Measurements from ENCODE around the gene RAD51C. TPM values are rescaled to one million over a fixed set of nuclear protein-coding genes. Genes with fewer than 3 reads are reported as not detected.
"Not testable (repeated sequence)": the region's sequence is repeated elsewhere in the genome, so short reads cannot be mapped to it uniquely, and the experiment has no call there.

Gene RAD51C
- total RNA-seq, 2 experiments from 2014 or later, result 40.0 to 45.7 TPM

DNA sequence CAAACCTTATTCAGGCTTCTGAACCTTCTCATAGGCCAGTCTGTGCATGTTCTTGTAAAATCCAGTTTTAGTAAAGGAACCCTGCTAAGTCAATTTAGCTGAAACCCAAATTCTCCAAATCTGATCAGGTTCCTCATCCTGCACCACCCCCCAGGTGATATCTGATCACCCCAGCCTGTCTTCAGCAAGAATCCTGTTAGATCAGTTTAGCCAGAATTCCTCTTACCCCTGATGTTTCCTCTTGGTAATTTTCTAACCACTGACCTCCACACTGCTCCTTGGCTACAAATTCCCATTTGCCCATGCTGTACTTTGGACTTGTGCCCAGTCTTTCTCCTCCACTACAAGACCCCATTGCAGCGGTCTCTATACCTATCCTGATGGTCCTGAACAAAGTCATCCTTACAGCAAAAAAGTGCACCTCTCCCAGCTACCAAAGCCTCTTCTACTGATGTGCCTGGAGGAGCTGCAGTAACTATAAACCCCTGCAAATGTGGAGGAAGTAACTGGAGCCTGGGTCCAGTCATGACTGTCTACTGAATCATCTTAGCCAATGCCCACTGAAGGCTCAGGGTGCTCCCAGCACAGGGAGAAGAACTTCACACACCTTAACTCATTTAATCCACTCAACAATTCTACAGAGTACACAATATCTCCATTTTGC, 24.3 kb upstream of the RAD51C start:
- H3K4me1 Mint-ChIP-seq, result peaks cover 8% of the 10 kb centered on the region
- no peak overlapping the region for H3K4me3 Mint-ChIP-seq
- no peaks in the 10 kb centered on the region for H3K9me3 Mint-ChIP-seq
- POLR2A ChIA-PET, result no interaction called here
- ATAC-seq (ENCODE audit: low read depth) (no peak), DNase-seq (no peak)
- no peak overlapping the region for H3K27ac Mint-ChIP-seq
- peaks cover 19% of the 10 kb centered on the region for H3K27me3 Mint-ChIP-seq
- no peaks in the 10 kb centered on the region for H3K36me3 Mint-ChIP-seq

DNA sequence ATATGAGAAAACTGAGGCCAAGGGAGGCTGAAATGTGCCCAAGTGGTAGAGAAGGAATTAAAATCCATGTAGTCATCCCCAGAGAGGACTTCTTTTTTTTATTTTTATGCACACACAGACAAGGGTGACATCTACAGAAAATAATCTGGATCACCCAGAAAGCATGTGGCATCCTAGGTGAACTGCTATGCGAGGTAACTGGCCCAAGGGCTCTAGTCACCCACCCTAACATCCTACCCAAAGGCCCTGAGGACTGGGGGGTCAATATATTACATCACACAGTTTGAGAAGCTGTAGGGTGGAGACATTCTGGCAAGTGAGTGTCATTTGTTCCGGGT, 23.8 kb upstream of the RAD51C start:
- no peaks in the 10 kb centered on the region for H3K36me3 Mint-ChIP-seq
- no peaks in the 10 kb centered on the region for H3K9me3 Mint-ChIP-seq
- no peak overlapping the region for H3K27ac Mint-ChIP-seq
- DNase-seq (no peak), ATAC-seq (ENCODE audit: low read depth) (no peak)
- H3K27me3 Mint-ChIP-seq, result peaks cover 19% of the 10 kb centered on the region
- POLR2A ChIA-PET, result no interaction called here
- H3K4me3 Mint-ChIP-seq, result no peak overlapping the region
- H3K4me1 Mint-ChIP-seq, result peaks cover 8% of the 10 kb centered on the region

DNA sequence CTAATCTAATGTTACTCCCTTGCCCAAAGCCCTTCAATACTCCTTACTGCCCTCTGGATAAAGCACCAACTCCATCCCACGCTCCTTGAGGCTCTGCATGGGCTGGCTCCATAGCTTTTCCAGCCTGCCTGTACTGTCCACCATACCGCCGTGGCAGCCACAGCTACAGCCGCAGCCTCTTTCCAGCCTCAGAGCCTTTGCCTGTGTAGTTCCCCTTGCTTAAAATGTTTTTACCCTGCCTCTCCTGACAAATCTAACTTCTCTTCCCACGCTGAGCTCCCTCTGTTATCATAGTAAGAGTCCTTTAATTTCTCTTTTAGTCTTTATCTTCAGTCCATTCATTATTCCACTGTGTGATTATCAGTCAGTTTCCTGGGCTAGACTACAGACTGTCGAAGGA, 22.5 kb upstream of the RAD51C start:
- Mint-ChIP-seq H3K36me3 (no peaks in the 10 kb centered on the region), H3K4me3 (no peak overlapping the region), H3K27me3 (peaks cover 19% of the 10 kb centered on the region), H3K9me3 (no peaks in the 10 kb centered on the region), H3K27ac (no peak overlapping the region), H3K4me1 (peaks cover 8% of the 10 kb centered on the region)
- POLR2A ChIA-PET, result no interaction called here
- ATAC-seq (ENCODE audit: low read depth) (no peak), DNase-seq (no peak)

DNA sequence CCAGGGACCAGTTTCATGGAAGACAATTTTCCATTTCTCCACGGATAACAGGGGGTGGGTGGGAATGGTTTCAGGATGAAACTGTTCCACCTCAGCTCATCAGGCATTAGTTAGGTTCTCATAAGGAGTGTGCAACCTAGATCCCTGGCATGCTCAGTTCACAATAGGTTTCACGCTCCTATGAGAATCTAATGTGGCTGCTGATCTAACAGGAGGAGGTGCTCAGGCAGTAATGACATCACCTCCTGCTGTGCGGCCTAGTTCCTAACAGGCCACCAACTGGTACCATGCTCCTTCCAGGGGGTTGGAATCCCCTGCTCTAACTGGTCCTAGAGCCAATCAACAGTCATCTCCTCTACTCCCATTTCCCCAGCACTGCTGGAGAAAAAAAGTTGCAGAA, 20.4 kb upstream of the RAD51C start:
- Mint-ChIP-seq H3K27ac (no peak overlapping the region), H3K36me3 (no peaks in the 10 kb centered on the region), H3K9me3 (no peaks in the 10 kb centered on the region), H3K27me3 (peaks cover 20% of the 10 kb centered on the region), H3K4me1 (peaks cover 2% of the 10 kb centered on the region), H3K4me3 (no peak overlapping the region)
- ATAC-seq (ENCODE audit: low read depth) (no peak), DNase-seq (no peak)
- POLR2A ChIA-PET, result no interaction called here

DNA sequence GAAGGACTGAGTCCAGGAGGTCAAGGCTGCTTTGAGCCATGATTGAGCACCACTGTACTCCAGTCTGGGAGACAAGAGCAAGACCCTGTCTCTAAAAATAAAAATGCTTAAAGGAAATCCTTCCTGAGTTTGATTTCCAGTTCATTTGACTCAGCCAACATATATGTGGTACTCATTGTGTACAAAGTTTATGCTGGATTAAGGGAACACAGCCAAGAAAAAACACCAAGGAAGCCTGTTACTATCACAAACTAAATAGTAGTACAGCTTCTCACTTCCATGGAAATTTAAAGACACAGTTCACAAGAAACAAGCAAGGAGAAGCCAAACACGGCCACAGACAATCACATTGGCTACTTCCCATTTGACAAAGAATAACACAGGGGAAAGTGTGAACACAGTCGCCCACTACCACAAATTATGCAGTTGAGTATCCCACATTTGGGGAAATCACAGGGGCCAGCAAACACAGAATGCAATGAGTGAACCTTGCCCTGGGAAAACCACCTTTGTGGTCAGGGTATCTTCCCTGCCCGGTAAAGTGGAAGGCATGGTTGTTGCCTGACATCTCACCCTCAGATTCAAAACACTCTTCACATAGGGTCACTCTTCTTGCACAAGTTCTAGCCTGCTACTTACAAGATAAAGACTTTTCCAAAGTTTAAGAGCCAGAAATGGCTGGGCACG, 15.1 kb upstream of the RAD51C start:
- no peaks in the 10 kb centered on the region for H3K36me3 Mint-ChIP-seq
- no peak overlapping the region for H3K27ac Mint-ChIP-seq
- H3K9me3 Mint-ChIP-seq, result peaks cover 1% of the 10 kb centered on the region
- H3K27me3 Mint-ChIP-seq, result peaks cover 7% of the 10 kb centered on the region
- H3K4me3 Mint-ChIP-seq, result no peak overlapping the region
- POLR2A ChIA-PET, result no interaction called here
- no peaks in the 10 kb centered on the region for H3K4me1 Mint-ChIP-seq
- no peak for ATAC-seq (ENCODE audit: low read depth)
- no peak for DNase-seq

DNA sequence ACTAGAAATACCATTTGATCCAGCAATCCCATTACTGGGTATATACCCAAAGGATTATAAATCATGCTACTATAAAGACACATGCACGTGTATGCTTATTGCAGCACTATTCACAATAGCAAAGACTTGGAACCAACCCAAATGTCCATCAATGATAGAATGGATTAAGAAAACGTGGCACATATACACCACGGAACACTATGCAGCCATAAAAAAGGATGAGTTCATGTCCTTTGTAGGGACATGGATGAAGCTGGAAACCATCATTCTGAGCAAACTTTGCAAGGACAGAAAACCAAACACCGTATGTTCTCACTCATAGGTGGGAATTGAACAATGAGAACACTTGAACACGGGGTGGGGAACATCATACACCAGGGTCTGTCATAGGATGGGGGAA, 14.1 kb upstream of the RAD51C start:
- H3K4me3 Mint-ChIP-seq; DNase-seq; H3K9me3 Mint-ChIP-seq; H3K4me1 Mint-ChIP-seq; H3K27me3 Mint-ChIP-seq; H3K27ac Mint-ChIP-seq; ATAC-seq (ENCODE audit: low read depth); POLR2A ChIA-PET; H3K36me3 Mint-ChIP-seq: not testable (repeated sequence)

DNA sequence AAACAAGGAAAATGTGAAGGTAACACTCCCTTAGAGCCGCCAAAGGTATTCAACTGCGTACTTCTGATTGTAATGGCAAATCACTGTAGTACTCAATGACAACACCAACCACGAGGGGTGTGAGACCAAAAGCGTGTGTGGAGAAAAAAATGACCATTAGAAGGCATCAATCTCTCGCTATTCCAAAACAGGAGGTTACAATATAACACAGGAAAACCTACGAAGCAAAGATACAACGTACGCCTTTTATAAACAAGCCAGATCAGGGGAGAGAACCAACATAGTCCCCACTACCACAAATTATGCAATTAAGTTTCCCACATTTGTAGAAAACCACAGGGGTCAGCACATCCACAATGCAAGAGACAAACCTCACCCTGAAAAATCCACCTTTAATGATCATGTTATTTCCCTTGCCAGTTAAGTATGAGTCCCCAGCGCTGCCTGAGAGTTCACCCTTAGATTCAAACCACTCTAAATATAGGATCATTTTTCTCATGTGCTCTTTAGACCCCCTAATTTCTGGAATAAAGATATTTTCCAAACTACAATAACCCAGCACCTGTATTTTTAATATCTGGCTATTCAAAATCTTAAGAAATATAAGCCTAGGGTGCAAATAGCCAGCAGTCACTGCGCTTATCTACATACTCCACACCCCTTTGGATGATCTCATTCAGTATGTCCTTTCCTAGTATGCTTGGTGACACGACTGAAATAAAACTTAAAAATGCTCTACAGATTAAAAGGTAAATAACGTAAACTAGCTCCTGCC, 13.0 kb upstream of the RAD51C start:
- H3K9me3 Mint-ChIP-seq, result peaks cover 1% of the 10 kb centered on the region
- ATAC-seq (ENCODE audit: low read depth) (no peak), DNase-seq (no peak)
- POLR2A ChIA-PET, result no interaction called here
- peaks cover 7% of the 10 kb centered on the region for H3K27me3 Mint-ChIP-seq
- H3K4me3 Mint-ChIP-seq, result no peak overlapping the region
- H3K27ac Mint-ChIP-seq, result no peak overlapping the region
- no peaks in the 10 kb centered on the region for H3K4me1 Mint-ChIP-seq
- H3K36me3 Mint-ChIP-seq, result no peaks in the 10 kb centered on the region

DNA sequence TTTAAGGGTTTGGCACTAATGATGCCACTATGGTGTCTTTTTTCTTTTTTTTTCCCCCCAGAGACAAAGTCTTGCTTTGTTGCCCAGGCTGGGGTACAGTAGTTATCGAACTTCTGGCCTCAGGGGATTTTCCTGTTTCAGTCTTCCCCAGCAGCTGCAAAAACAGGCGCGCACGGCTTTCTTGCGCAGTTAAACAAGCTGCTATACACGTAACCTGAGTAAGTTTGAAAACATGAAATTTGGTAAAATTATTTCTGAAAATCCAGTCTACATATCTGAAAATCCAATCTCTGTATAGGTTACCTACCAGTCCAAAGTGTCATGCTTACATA, 12.4 kb upstream of the RAD51C start:
- H3K9me3 Mint-ChIP-seq, result peaks cover 1% of the 10 kb centered on the region
- no peak for ATAC-seq (ENCODE audit: low read depth)
- H3K27me3 Mint-ChIP-seq, result peaks cover 7% of the 10 kb centered on the region
- H3K27ac Mint-ChIP-seq, result no peak overlapping the region
- H3K4me3 Mint-ChIP-seq, result no peak overlapping the region
- no peaks in the 10 kb centered on the region for H3K4me1 Mint-ChIP-seq
- POLR2A ChIA-PET, result no interaction called here
- H3K36me3 Mint-ChIP-seq, result no peaks in the 10 kb centered on the region
- DNase-seq, result no peak

DNA sequence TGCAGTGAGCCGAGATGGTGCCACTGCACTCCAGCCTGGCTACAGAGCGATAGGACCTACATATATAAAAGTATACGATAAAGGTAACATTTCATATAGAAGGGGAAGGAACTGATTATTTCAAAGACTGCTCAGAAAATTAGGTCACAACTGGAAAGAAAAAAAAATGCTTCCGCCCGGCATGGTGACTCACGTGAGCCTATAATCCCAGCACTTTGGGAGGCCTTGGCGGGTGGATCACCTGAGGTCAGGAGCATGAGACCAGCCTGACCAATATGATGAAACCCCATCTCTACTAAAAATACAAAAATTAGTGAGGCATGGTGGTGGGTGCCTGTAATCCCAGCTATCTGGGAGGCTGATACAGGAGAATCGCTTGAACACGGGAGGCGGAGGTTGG, 8.4 kb upstream of the RAD51C start:
- DNase-seq (no peak), ATAC-seq (ENCODE audit: low read depth) (no peak)
- no peak overlapping the region for H3K27ac Mint-ChIP-seq
- peaks cover 9% of the 10 kb centered on the region for H3K27me3 Mint-ChIP-seq
- POLR2A ChIA-PET, result interaction anchor here (1.0 kb wide), 2 partner anchors 9 to 53 kb away, joined by 3 to 4 read pairs; partner anchors contain the start of gene RAD51C
- no peaks in the 10 kb centered on the region for H3K9me3 Mint-ChIP-seq
- H3K36me3 Mint-ChIP-seq, result no peaks in the 10 kb centered on the region
- no peaks in the 10 kb centered on the region for H3K4me1 Mint-ChIP-seq
- H3K4me3 Mint-ChIP-seq, result no peak overlapping the region

DNA sequence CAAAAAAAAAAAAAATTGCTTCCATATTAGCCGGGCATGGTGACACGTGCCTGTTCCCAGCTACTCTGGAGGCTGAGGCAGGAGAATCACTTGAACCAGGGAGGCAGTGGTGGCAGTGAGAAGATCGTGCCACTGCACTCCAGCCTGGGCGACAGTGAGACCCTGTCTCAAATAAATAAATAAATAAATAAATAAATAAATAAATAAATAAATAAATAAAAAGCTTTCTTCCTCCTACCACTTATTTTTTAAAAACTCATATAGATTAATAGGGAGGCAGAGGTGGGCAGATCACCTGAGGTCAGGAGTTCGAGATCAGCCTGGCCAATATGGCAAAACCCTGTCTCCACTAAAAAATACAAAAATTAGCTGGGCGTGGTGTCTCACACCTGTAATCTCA, 7.9 kb upstream of the RAD51C start:
- POLR2A ChIA-PET, result interaction anchor here (1.0 kb wide), 1 partner anchor 8 kb away, joined by 3 read pairs; the partner anchor contains the start of gene RAD51C
- ATAC-seq (ENCODE audit: low read depth); H3K36me3 Mint-ChIP-seq; H3K9me3 Mint-ChIP-seq; H3K27me3 Mint-ChIP-seq; H3K27ac Mint-ChIP-seq; H3K4me1 Mint-ChIP-seq; DNase-seq; H3K4me3 Mint-ChIP-seq: not testable (repeated sequence)

DNA sequence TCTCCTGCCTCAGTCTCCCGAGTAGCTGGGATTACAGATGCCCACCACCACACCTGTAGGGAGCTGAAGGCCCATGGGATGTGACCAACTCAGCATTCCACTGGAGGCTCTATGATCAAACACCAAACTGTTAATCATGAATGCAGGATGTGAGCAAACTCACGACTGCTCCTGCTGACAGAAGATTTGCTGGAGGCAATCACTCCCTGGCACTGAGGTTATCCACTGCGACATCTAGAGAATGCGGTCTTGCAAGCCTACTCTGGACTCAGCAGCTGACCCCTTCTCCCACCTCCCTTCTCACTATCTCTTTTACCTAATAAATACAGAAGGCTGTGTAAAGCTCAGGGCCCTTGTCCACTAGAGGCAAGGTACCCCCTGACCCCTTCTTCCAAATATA, 5.4 kb upstream of the RAD51C start:
- no peaks in the 10 kb centered on the region for H3K9me3 Mint-ChIP-seq
- H3K27ac Mint-ChIP-seq, result no peak overlapping the region
- POLR2A ChIA-PET, result interaction anchor here (0.6 kb wide), 1 partner anchor 520 kb away, joined by 3 read pairs; no protein-coding TSS in a partner anchor
- H3K4me1 Mint-ChIP-seq, result no peaks in the 10 kb centered on the region
- peaks cover 9% of the 10 kb centered on the region for H3K27me3 Mint-ChIP-seq
- no peak for DNase-seq
- no peak for ATAC-seq (ENCODE audit: low read depth)
- H3K36me3 Mint-ChIP-seq, result no peaks in the 10 kb centered on the region
- H3K4me3 Mint-ChIP-seq, result no peak overlapping the region

DNA sequence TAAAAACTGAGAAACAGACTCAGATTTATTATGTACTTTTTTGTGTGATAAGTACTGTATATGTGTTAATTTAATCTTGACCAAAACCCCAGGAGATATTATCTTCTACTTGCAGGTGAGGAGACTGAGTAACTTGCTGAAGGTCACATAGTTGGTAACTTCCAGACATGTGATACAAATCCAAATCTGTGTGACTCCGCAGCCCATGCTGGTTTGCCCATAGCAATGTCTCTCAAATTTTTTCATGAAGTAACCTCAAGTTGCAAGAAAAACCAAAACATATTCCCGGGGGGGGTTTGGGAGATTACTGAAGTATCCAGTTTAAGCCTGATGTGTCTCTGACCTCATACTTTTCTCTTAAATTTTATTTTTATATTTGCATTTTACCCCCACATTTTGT, 3.9 kb upstream of the RAD51C start:
- Mint-ChIP-seq H3K4me3 (no peak overlapping the region), H3K4me1 (peaks cover 12% of the 10 kb centered on the region), H3K27me3 (peaks cover 7% of the 10 kb centered on the region), H3K27ac (no peak overlapping the region), H3K9me3 (no peaks in the 10 kb centered on the region), H3K36me3 (peaks cover 2% of the 10 kb centered on the region)
- ATAC-seq (ENCODE audit: low read depth) (no peak), DNase-seq (no peak)
- POLR2A ChIA-PET, result no interaction called here

DNA sequence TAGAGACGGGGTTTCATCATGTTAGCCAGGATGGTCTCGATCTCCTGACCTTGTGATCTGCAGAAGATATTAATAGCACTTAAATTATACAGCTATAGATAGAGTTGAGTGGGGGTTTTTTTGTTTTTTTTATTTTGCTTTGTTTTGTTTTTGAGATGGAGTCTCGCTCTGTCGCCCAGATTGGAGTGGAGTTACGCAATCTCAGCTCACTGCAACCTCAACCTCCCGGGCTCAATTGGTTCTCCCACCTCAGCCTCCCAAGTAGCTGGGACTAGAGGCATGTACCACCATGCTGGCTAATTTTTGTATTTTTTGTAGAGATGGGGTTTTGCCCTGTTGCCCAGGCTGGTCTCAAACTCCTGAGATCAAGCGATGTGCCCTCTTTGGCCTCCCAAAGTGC, 2.4 kb upstream of the RAD51C start:
- DNase-seq, POLR2A ChIA-PET: not testable (repeated sequence)

More for the DNA sequence above, 2.4 kb upstream of the RAD51C start:
- H3K4me1 Mint-ChIP-seq, result peaks cover 24% of the 10 kb centered on the region
- ATAC-seq (ENCODE audit: low read depth); H3K36me3 Mint-ChIP-seq; H3K27ac Mint-ChIP-seq; H3K9me3 Mint-ChIP-seq; H3K27me3 Mint-ChIP-seq; H3K4me3 Mint-ChIP-seq: not testable (repeated sequence)

Data from activated naive CD8-positive, alpha-beta T cell treated with anti-CD3 and anti-CD28 coated beads, Interleukin-2, amount 10 ng/mL, durations not matched to agents 7 days and 5 days (primary cell).